GM12801 (cell line): Measurements from ENCODE around the gene EPN2.

Experiments
- CTCF ChIP-seq: IDR thresholded peaks from one replicate; pipeline ENCODE4 v1.5.1; 2011; ENCODE audit warnings: control low read depth; ENCODE audit not compliant: insufficient read length; ENCODE audit errors: extremely low read depth

EPN2 gene

GRCh38 chr17:19381361-19381740 lies 144.2 kb downstream of the EPN2 start:
- no peak for TF ChIP-seq CTCF

GRCh38 chr17:19381741-19382444 lies 144.7 kb downstream of the EPN2 start:
- TF ChIP-seq CTCF = no peak

- TF ChIP-seq CTCF = no peak
These were observed 145.6 kb downstream of the EPN2 start for GRCh38 chr17:19382531-19383444.

- TF ChIP-seq CTCF = no peak
These were observed 146.7 kb downstream of the EPN2 start for GRCh38 chr17:19383681-19384470.

- TF ChIP-seq CTCF = no peak
These were observed 147.7 kb downstream of the EPN2 start for GRCh38 chr17:19384723-19385391.

GRCh38 chr17:19385521-19385983 lies 148.4 kb downstream of the EPN2 start:
- TF ChIP-seq CTCF = no peak
